NCI-H1048 (cell line): ENCODE data around the gene ABCC4.
"Not testable (repeated sequence)": the region's sequence is repeated elsewhere in the genome, so short reads cannot be mapped to it uniquely, and the experiment has no call there.

Experiments
- DNase-seq: peaks from one replicate; lab custom pipeline; 2025; lab: John Stamatoyannopoulos, UW

The ABCC4 gene

DNA sequence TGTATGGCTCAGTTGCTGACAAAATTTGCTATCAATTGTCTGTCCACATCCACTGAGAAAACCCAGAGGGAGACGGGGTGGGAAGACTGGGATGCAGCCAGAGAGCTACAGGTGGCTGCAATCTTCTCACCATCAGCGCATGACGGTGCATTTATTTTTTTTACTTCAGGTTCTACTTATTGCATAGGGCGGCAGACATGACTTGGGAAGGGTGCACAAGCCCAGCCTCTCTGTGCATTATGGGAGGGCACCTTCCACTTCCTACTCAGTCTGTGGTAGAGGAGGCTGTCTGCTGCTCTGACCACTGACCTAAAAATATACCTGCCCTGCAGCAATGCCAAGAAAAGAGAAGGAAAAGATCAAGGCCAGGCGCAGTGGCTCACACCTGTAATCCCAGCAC, 73.1 kb downstream of the ABCC4 start:
- DNase-seq, result no peak

GRCh38 chr13:95226932-95227695, 74.1 kb downstream of the ABCC4 start:
- DNase-seq, result no peak

- no peak for DNase-seq
Observed at GRCh38 chr13:95226476-95226875, 74.8 kb downstream of the ABCC4 start.

DNA sequence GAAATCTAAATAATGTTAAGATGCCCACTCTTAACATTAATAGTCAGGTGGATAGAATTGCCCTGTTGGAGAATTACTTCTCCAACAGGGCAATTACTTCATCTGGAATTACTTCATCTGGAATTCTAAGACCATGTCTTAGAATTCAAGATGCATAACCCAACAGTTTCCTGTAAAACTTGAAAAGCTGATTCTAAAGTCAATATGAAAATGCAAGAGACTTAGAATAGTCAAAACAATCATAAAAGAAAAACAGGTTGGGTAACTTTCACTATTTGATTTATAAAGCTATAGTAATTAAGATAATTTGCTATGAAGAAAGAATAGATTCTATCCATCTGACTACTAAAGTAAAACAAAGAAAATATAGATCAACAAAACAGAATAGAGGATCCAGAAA, 75.2 kb downstream of the ABCC4 start:
- no peak for DNase-seq

GRCh38 chr13:95224064-95224463, 77.2 kb downstream of the ABCC4 start:
- DNase-seq, result no peak

DNA sequence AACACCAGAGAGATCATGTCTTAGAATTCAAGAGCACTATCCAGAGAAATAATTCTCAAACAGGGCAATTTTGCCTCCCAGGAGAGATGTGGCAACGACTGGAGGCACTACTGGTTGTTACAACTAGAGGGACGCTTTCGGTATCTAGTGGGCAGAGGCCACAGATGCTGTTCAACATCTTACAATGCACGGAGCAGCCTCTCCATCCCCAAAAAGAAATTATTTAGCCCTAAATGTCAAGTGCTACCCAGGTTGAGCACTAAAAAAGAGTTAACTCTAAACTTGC, 78.6 kb downstream of the ABCC4 start:
- no peak for DNase-seq

- DNase-seq, result no peak
Observed at GRCh38 chr13:95221971-95222732, 79.1 kb downstream of the ABCC4 start.

GRCh38 chr13:95220611-95221010, 80.6 kb downstream of the ABCC4 start:
- DNase-seq, result no peak

DNA sequence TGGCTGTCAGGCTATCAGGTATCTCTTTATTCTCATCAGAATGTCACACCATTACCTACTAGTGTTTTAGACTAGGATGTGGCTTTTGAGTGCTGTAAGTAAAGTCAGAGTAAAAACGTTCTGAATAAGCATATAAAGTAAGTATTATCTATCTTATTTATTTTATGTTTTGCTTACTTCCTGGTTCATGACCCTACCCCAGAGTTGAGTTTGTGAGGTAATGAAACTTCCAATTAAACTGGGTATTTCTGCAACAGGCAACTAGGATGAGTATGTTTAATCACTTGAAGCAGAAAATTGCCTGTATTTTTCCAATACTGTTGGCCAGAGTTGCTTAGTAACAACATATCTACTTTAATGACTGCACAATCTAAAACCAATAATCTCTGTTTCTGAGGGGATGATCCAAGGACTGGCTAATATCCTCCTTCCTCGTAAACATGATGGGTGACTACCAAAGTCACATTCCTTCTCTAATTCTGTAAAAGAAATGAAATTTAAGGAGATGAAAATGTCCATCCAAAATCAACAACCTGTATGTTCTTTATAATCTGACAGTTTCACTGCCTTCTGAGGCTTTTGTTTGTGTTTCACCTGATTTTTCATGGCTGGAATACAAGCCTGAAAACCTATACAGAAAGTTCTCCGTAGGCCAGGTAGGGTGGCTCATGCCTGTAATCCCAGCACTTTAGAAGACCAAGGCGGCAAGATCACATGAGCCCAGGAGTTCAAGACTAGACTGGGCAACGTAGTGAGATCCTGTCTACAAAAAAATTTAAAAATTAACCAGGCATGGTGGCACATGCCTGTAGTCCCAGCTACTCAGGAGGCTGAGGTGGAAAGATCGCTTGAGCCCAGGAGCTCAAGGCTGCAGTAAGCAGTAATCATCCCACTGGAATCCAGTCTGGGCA, 83.1 kb downstream of the ABCC4 start:
- DNase-seq, result no peak

DNA sequence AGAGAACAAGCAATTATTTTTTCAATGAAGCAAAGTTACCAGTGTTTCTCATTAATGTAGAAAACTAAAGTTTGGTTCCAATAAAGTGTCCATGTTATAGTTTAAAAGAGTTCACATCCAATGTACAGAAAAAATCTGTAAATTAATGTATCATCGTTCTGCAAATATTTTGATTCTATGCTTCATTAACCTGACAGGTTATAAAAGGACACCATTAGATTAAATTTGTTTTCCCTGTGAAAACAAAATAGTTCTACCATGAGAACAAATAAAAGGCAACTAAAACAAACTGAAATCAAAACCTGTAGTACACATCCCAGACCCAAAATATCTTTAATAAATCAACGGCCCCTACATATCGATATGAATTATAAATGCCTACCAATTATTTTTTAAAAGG, 85.1 kb downstream of the ABCC4 start:
- no peak for DNase-seq

- no peak for DNase-seq
Observed at GRCh38 chr13:95212983-95213850, 88.0 kb downstream of the ABCC4 start.

- DNase-seq, result no peak
Observed at GRCh38 chr13:95209109-95209508, 92.1 kb downstream of the ABCC4 start.

GRCh38 chr13:95207769-95208366, 93.4 kb downstream of the ABCC4 start:
- DNase-seq, result no peak

DNA sequence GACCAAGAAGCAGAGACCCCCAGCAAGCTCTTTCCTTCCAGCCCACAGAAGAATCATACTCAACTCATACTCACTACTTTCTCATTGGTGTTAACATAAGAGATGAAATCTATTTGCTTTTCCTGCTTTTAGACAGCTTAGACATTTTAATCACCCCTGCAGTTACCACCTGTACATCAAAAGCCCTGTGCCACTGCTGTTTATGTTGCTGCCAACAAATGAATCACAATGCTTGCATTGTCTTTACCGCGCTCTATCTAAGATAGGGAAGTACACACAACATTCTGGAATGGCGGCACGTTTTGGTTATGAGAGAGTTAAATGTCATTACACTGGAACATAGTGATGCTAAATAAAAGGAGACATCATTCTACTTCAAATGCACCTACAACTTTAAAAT, 95.1 kb downstream of the ABCC4 start:
- no peak for DNase-seq

DNA sequence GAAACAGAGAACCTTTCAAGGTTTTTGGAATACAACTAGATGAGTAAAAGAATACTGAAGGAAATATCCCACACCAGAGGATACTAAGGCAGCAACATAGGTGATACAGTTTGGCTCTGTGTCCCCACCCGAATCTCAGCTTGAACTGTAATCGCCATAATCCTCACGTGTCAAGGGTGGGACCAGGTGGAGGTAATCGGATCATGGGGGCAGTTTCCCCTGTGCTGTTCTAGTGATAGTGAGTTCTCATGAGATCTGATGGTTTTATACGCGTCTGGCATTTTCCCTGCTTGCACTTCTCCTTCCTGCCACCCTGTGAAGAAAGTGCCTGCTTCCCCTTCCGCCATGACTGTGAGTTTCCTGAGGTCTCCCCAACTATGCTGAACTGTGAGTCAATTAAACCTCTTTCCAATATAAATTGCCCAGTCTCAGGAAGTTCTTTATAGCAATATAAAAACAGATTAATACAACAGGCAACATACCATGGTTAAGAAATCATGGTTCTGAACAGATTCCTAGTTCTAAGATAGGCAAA, 97.0 kb downstream of the ABCC4 start:
- DNase-seq, result no peak

- no peak for DNase-seq
Observed at GRCh38 chr13:95201814-95202651, 99.2 kb downstream of the ABCC4 start.

- DNase-seq, result not testable (repeated sequence)
Observed at GRCh38 chr13:95200386-95200957, 100.8 kb downstream of the ABCC4 start.

DNA sequence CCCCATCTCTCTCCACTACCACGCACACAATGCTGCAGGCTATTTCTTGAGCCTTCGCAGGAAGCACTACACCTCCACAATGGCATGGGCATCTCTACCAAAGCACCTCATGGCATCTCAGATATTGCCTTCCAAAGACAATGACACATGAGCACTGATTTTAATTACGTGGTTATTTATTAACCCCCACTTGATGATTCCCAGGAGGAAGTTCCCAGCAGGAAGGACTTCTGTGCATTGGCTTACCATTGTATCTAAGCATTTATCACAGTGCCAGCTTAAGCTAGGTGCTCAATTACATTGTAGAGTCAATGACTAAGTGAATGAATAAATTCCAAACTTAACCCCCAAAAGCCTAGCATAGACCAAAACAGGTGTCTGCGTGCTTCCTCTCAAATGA, 101.4 kb downstream of the ABCC4 start:
- DNase-seq, result no peak

- DNase-seq, result not testable (repeated sequence)
Observed at GRCh38 chr13:95198606-95199005, 102.6 kb downstream of the ABCC4 start.

- no peak for DNase-seq
Observed at GRCh38 chr13:95197548-95197947, 103.7 kb downstream of the ABCC4 start.
